Left lung (tissue), 10 donors: ENCODE results near the gene GALNT5. TPM values are rescaled to one million over a fixed set of nuclear protein-coding genes. Genes with fewer than 3 reads are reported as not detected.
A peak's percentile ranks its signal among the peaks of the same experiment; 100 is the strongest.

ENCODE experiments used
- ATAC-seq: fragments of 200-7000 bp; cut with Tn5 transposase; one replicate; pipeline ENCODE4 v1.9.1; 2020; ENCODE audit warnings: moderate library complexity
- DNase-seq, 4 donors: peaks; one replicate each; pipeline ENCODE4 v3.0.0-alpha.2; 2013 to 2020
- H3K27ac ChIP-seq, 2 donors: fragments of 200-600 bp; sonication (generic) in 1 of 2; one replicate each; pipeline versions ENCODE4 v1.5.0 to v1.8.0; 2020 to 2021
- H3K27me3 ChIP-seq, 2 donors: fragments of 200-600 bp; sonication (generic) in 1 of 2; one replicate each; pipeline versions ENCODE4 v1.5.0 to v1.8.0; 2020 to 2021
- H3K36me3 ChIP-seq, 2 donors: fragments of 200-600 bp; sonication (generic) in 1 of 2; one replicate each; pipeline versions ENCODE4 v1.5.0 to v1.8.0; 2020 to 2021
- H3K4me1 ChIP-seq, 2 donors: fragments of 200-600 bp; one replicate each; pipeline ENCODE4 v1.8.0; 2021
- H3K4me3 ChIP-seq, 2 donors: fragments of 200-600 bp; sonication (generic) in 1 of 2; one replicate each; pipeline versions ENCODE4 v1.5.0 to v1.8.0; 2020 to 2021; ENCODE audit warnings: mild to moderate bottlenecking in 1 of 2
- H3K9me3 ChIP-seq, 2 donors: fragments of 200-600 bp; sonication (generic) in 1 of 2; one replicate each; pipeline versions ENCODE4 v1.5.0 to v1.8.0; 2020 to 2021
- CTCF ChIP-seq, 2 donors: fragments of 200-600 bp; sonication (generic) in 1 of 2; IDR thresholded peaks; one replicate each; pipeline versions ENCODE4 v1.5.0 to v1.8.0; 2021; ENCODE audit warnings: antibody characterized with exemption in 2 of 2
- intact Hi-C, 2 donors: fragments of 100-400 bp; cut with DNase I; formaldehyde crosslinking; loops; one replicate each; pipeline versions ENCODE4 v1.11.2 to v1.14.2; 2022
- polyA plus RNA-seq, 6 donors: library from polyadenylated mRNA; unstranded; fragments of 120-200 nt; gene quantifications; one replicate each; pipeline ENCODE4 v1.2.1, GENCODE V29; 2013; ENCODE audit not compliant: insufficient read length in 6 of 6
- total RNA-seq, 2 donors: library from RNA; stranded (reverse); fragmentation: NEBNext Ultra II Directional; extraction: Animal tissue kit (Norgen Biotek cat#: 25700); gene quantifications; one replicate each; pipeline ENCODE4 v1.2.1, GENCODE V29; 2021
- donor health status: DM: no; HTN: yes; CAD: no.
- donor health status: DM: no; HTN: no; CAD: no.

Gene GALNT5
- total and polyA plus RNA-seq, 8 donors: 6.1 to 59.4 (median 7.1) TPM

- Histone ChIP-seq H3K27ac (no peak overlapping the region), H3K36me3 (no peaks in the 10 kb centered on the region), H3K27me3 (no peaks in the 10 kb centered on the region), H3K4me1 (no peaks in the 10 kb centered on the region), H3K4me3 (no peak overlapping the region), H3K9me3 (no peaks in the 10 kb centered on the region)
- peak in 1 of 4 donors; percentile 17 for DNase-seq
- no peak for ATAC-seq
- TF ChIP-seq CTCF (IDR thresholded peaks at IDR 0.05): no peak
- intact Hi-C loops: no loop called here
These were observed 39.5 kb downstream of the GALNT5 start for GRCh38 chr2:157296958-157297357.

- no peak overlapping the region for H3K4me3 ChIP-seq
- no peaks in the 10 kb centered on the region for H3K9me3 ChIP-seq
- no peak overlapping the region for H3K27ac ChIP-seq
- ATAC-seq (peak; percentile 37), DNase-seq (no peak)
- peaks cover 0 to 11% of the 10 kb centered on the region in 2 donors for H3K27me3 ChIP-seq
- H3K36me3 ChIP-seq: no peaks in the 10 kb centered on the region
- TF ChIP-seq CTCF (IDR thresholded peaks at IDR 0.05): no peak
- intact Hi-C loops: no loop called here
- peaks cover 0 to 3% of the 10 kb centered on the region in 2 donors for H3K4me1 ChIP-seq
These were observed 43.8 kb downstream of the GALNT5 start for GRCh38 chr2:157301307-157301706.

GRCh38 chr2:157302492-157303099 is 45.1 kb downstream of the GALNT5 start:
- intact Hi-C loops: no loop called here
- H3K9me3 ChIP-seq: no peaks in the 10 kb centered on the region
- peak; percentile 91 for ATAC-seq

GRCh38 chr2:157303612-157304011 is 46.1 kb downstream of the GALNT5 start:
- Histone ChIP-seq H3K4me1 (peaks cover 0 to 3% of the 10 kb centered on the region in 2 donors), H3K27me3 (peaks cover 0 to 11% of the 10 kb centered on the region in 2 donors), H3K4me3 (no peak overlapping the region), H3K9me3 (no peaks in the 10 kb centered on the region), H3K36me3 (no peaks in the 10 kb centered on the region), H3K27ac (no peak overlapping the region)
- no peak for TF ChIP-seq CTCF (IDR thresholded peaks at IDR 0.05)
- no peak for ATAC-seq
- intact Hi-C loops: no loop called here
- no peak for DNase-seq

More at GRCh38 chr2:157302492-157303099, 45.1 kb downstream of the GALNT5 start:
- peak in 2 of 4 donors; percentile 56 to 71 for DNase-seq
- no peak overlapping the region for H3K27ac ChIP-seq
- peak; percentile 74 to 81 for TF ChIP-seq CTCF (IDR thresholded peaks at IDR 0.05)
- H3K4me3 ChIP-seq: no peak overlapping the region
- H3K27me3 ChIP-seq: peaks cover 0 to 11% of the 10 kb centered on the region in 2 donors
- H3K4me1 ChIP-seq: peaks cover 0 to 3% of the 10 kb centered on the region in 2 donors
- H3K36me3 ChIP-seq: no peaks in the 10 kb centered on the region

GRCh38 chr2:157304811-157305722 is 47.6 kb downstream of the GALNT5 start:
- intact Hi-C loops: no loop called here
- peak in 2 of 4 donors; percentile 69 to 71 for DNase-seq
- no peaks in the 10 kb centered on the region for H3K9me3 ChIP-seq
- H3K36me3 ChIP-seq: no peaks in the 10 kb centered on the region
- H3K27ac ChIP-seq: no peak overlapping the region
- H3K4me3 ChIP-seq: no peak overlapping the region
- ATAC-seq: no peak
- H3K4me1 ChIP-seq: peaks cover 0 to 3% of the 10 kb centered on the region in 2 donors
- peaks cover 0 to 11% of the 10 kb centered on the region in 2 donors for H3K27me3 ChIP-seq
- no peak for TF ChIP-seq CTCF (IDR thresholded peaks at IDR 0.05)
